Stomach (tissue), 9 donors: Measurements from ENCODE around the gene DPP6. TPM values are rescaled to one million over a fixed set of nuclear protein-coding genes. Genes with fewer than 3 reads are reported as not detected.

Experiments used
- DNase-seq, 2 donors: peaks; one replicate each; pipeline versions ENCODE4 v3.0.0 to v3.0.0-alpha.2; 2013 to 2019
- H3K27ac ChIP-seq, 5 donors: fragments of 200-600 bp in 4 of 5; sonication (generic) in 4 of 5; one replicate each; pipeline ENCODE4 v1.5.1; 2013 to 2019; ENCODE audit warnings: mild to moderate bottlenecking in 1 of 5, moderate library complexity in 1 of 5
- H3K27me3 ChIP-seq, 3 donors: fragments of 200-600 bp; sonication (generic); one replicate each; pipeline ENCODE4 v1.5.1; 2017 to 2019; ENCODE audit warnings: mixed run types in 1 of 3
- H3K36me3 ChIP-seq, 4 donors: fragments of 200-600 bp; sonication (generic); 1 replicate in 3 of 4; 2 replicates in 1 of 4; pipeline ENCODE4 v1.5.1; 2016 to 2019
- H3K4me1 ChIP-seq, 4 donors: fragments of 200-600 bp; sonication (generic); one replicate each; pipeline ENCODE4 v1.5.1; 2016 to 2019
- H3K4me3 ChIP-seq, 4 donors: fragments of 200-600 bp; sonication (generic) in 3 of 4; one replicate each; pipeline ENCODE4 v1.5.1; 2016 to 2019; ENCODE audit warnings: mild to moderate bottlenecking in 1 of 4
- H3K9me3 ChIP-seq, 4 donors: fragments of 200-600 bp; sonication (generic); one replicate each; pipeline ENCODE4 v1.5.1; 2016 to 2019
- EP300 ChIP-seq: sonication (generic); formaldehyde crosslinking; IDR thresholded peaks from one replicate; pipeline ENCODE4 v1.6.1; 2017; ENCODE audit warnings: antibody characterized with exemption
- POLR2A ChIP-seq, 4 donors: fragments of 450-650 bp; IDR thresholded peaks; one replicate each; pipeline ENCODE4 v1.6.1; 2016; ENCODE audit warnings: antibody characterized with exemption in 4 of 4, control low read depth in 2 of 4, mild to moderate bottlenecking in 1 of 4, moderate library complexity in 1 of 4
- POLR2AphosphoS5 ChIP-seq, 3 donors: sonication (generic); formaldehyde crosslinking; IDR thresholded peaks; one replicate each; pipeline ENCODE4 v1.6.1; 2016; ENCODE audit warnings: antibody characterized with exemption in 3 of 3
- WGBS, 5 donors: extraction: QIAGEN DNeasy Blood & Tissue Kit in 3 of 5; methylation state at CpG; one replicate each; pipeline versions ENCODE4 v1.1.5 to v1.1.7; 2013 to 2018; 5-methylcytosine and 5-hydroxymethylcytosine counted together
- intact Hi-C: fragments of 100-400 bp; cut with DNase I; formaldehyde crosslinking; loops from one replicate; pipeline ENCODE4 v1.15.1; 2023; ENCODE audit warnings: low total_unique reads
- polyA plus RNA-seq, 3 donors: library from polyadenylated mRNA; stranded (reverse); fragments of 200-250 nt; gene quantifications; one replicate each; pipeline ENCODE4 v1.2.3, GENCODE V29; 2013
- total RNA-seq, 5 donors: library from RNA; depleted of rRNA; stranded (reverse); fragments of >200 nt; gene quantifications; one replicate each; pipeline versions ENCODE4 v1.1.0 to v1.2.3, GENCODE V29; 2014 to 2016
- TF ChIP-seq, protein P1 (sequence below), 7 experiments: fragments of 450-650 bp in 4 of 7; fragments of 200-600 bp in 3 of 7; sonication (generic) in 3 of 7; IDR thresholded peaks; one replicate each; pipeline ENCODE4 v1.5.1; 2016 to 2019; ENCODE audit warnings: antibody characterized with exemption in 7 of 7, control low read depth in 2 of 7, mild to moderate bottlenecking in 1 of 7
- donor health status: healthy with polysubstance abuse.
- donor health status: Bipolar disorder and iron deficiency.
- donor health status: healthy.

Gene DPP6
- total and polyA plus RNA-seq, 8 donors = 0.15 to 29.8 (median 4.9) TPM

DNA sequence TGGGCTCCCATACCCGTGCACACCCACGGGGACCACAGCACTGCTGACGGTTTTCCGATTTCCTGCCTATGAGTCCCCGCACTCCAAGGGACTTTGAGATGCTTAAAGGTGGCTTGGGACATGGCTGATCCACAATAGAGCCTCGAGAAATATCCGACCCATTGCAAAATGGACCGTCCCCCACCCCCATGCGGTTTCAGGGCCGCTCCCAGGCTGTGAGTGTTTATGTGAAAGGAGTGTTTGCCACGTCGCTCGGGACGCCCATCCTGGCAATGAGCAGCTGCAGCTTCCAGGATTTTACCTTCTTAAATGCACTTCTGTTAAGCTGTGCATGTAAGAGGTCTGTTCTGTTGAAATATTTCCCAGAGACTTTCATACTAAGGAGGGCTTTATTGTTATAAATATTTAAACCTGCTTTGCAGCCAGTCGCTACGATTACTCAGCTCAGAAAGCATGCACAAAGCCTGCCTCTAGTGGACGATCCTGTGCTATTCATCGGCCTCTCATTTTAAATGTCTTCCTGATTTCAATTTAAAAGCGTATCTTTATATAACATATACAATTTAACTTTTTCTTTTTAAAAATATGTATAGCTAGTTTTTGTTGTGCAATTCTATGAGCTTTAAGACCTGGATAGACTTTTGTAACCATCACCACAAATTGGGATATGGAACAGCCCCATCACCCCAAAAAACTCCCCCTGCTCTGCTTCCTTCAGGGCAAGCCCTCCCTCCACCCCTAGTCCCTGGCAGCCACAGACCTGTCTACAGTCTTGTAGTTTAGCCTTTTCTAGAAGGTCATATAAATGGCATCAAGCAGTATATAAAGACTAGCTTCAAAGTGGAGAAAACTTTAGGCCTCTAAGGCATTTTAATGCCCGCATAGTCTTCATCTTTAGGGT, 532.4 kb downstream of the DPP6 start:
- no peaks in the 10 kb centered on the region for H3K9me3 ChIP-seq
- H3K4me1 ChIP-seq = no peaks in the 10 kb centered on the region
- H3K27me3 ChIP-seq = no peaks in the 10 kb centered on the region
- H3K27ac ChIP-seq = no peak overlapping the region
- H3K4me3 ChIP-seq = no peak overlapping the region
- DNase-seq = peak in 1 of 2 donors; percentile 72
- no peak for TF ChIP-seq EP300
- TF ChIP-seq POLR2AphosphoS5 (IDR thresholded peaks at IDR 0.05) = no peak
- no peak for TF ChIP-seq POLR2A (IDR thresholded peaks at IDR 0.05)
- TF ChIP-seq, protein P1, sequence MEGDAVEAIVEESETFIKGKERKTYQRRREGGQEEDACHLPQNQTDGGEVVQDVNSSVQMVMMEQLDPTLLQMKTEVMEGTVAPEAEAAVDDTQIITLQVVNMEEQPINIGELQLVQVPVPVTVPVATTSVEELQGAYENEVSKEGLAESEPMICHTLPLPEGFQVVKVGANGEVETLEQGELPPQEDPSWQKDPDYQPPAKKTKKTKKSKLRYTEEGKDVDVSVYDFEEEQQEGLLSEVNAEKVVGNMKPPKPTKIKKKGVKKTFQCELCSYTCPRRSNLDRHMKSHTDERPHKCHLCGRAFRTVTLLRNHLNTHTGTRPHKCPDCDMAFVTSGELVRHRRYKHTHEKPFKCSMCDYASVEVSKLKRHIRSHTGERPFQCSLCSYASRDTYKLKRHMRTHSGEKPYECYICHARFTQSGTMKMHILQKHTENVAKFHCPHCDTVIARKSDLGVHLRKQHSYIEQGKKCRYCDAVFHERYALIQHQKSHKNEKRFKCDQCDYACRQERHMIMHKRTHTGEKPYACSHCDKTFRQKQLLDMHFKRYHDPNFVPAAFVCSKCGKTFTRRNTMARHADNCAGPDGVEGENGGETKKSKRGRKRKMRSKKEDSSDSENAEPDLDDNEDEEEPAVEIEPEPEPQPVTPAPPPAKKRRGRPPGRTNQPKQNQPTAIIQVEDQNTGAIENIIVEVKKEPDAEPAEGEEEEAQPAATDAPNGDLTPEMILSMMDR (IDR thresholded peaks at IDR 0.05) = peak in 3 of 7 experiments; percentile 28 to 37 (median 28)
- H3K36me3 ChIP-seq = no peaks in the 10 kb centered on the region
- WGBS, 5 donors = 38 to 56% (median 42%) methylated on average over 20 of the region's 20 CpGs
- intact Hi-C loops = no loop called here

DNA sequence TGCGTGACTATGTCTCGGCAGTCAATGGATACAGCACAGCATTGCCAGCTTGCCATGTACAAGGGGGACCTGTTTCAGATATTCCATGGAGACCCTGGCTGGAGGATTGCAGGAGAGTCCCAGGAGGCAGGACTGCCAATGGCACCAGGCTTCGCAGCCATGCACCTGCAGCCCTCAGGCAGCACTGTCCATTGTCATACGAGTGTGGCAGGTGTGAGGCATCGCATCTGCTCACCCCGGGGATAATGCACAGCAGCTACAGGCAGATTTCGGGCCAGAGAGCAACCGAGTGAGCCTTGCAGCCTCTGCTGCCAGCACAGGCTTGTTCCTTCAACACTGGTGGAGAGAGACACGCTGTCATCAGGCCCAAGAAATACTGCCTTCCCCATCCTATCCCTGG, 535.6 kb downstream of the DPP6 start:
- no peak for DNase-seq
- Histone ChIP-seq H3K27me3 (no peaks in the 10 kb centered on the region), H3K4me1 (peaks cover 0 to 5% (median 0%) of the 10 kb centered on the region in 4 donors), H3K36me3 (no peaks in the 10 kb centered on the region), H3K4me3 (no peak overlapping the region), H3K9me3 (no peaks in the 10 kb centered on the region), H3K27ac (no peak overlapping the region)
- intact Hi-C loops = no loop called here
- TF ChIP-seq POLR2A (IDR thresholded peaks at IDR 0.05) (no peak), EP300 (no peak), POLR2AphosphoS5 (IDR thresholded peaks at IDR 0.05) (no peak)
- TF ChIP-seq, protein P1 (IDR thresholded peaks at IDR 0.05) = no peak
- WGBS, 5 donors = 66 to 85% (median 81%) methylated on average over 7 to 9 of the region's 9 CpGs

DNA sequence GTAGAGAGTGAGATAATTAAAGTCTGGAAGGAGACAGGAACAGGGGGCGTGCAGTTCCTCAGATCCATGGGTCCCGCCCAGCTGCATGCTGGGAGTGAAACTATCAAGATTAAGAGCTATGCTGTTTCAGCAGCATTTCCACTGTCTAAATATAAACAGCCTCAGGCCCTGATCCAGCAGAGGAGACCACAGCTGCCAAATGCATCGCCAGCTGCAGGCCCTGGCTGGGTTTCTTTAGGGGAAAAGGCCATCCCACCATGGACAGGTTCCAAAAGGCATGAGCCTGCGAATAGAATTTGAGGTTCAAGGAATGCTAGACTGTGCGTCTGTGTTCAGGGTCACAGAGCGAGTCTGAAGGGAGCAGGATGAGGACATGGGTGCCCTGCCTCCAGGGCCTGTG, 539.3 kb downstream of the DPP6 start:
- no peaks in the 10 kb centered on the region for H3K36me3 ChIP-seq
- intact Hi-C loops = no loop called here
- DNase-seq = peak in 1 of 2 donors; percentile 83
- peaks cover 0 to 5% (median 0%) of the 10 kb centered on the region in 4 donors for H3K4me1 ChIP-seq
- 62 to 74% (median 65%) methylated on average over 6 of the region's 6 CpGs for WGBS, 5 donors
- no peak overlapping the region for H3K27ac ChIP-seq
- no peak overlapping the region for H3K4me3 ChIP-seq
- H3K9me3 ChIP-seq = no peaks in the 10 kb centered on the region
- no peak for TF ChIP-seq POLR2AphosphoS5 (IDR thresholded peaks at IDR 0.05)
- TF ChIP-seq, protein P1 (IDR thresholded peaks at IDR 0.05) = no peak
- TF ChIP-seq POLR2A (IDR thresholded peaks at IDR 0.05) = no peak
- no peak for TF ChIP-seq EP300
- H3K27me3 ChIP-seq = no peaks in the 10 kb centered on the region

DNA sequence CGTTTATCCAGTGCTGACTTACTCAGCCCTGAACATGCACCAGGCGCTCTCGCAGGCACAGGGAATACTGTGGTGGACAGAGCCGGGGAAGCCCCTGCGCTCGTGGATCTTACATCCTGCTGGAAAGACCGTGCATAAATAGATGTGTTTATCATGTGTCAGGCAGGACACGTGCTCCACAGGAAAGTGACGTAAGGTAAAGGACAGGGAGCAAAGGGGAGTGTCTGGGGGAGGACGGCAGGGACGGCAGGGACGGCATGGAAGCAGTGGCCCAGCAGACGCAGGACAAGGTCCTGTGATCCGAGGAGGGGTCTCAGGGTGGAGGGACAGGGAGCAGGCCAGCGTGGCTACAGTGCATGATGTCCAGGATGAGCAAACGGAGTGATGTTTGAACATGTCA, 540.2 kb downstream of the DPP6 start:
- H3K9me3 ChIP-seq = no peaks in the 10 kb centered on the region
- intact Hi-C loops = no loop called here
- no peak overlapping the region for H3K27ac ChIP-seq
- H3K27me3 ChIP-seq = no peaks in the 10 kb centered on the region
- no peaks in the 10 kb centered on the region for H3K36me3 ChIP-seq
- DNase-seq = peak in 1 of 2 donors; percentile 73
- TF ChIP-seq EP300 (no peak), POLR2AphosphoS5 (IDR thresholded peaks at IDR 0.05) (no peak), POLR2A (IDR thresholded peaks at IDR 0.05) (no peak)
- TF ChIP-seq, protein P1 (IDR thresholded peaks at IDR 0.05) = no peak
- H3K4me1 ChIP-seq = peaks cover 0 to 5% (median 0%) of the 10 kb centered on the region in 4 donors
- 31 to 65% (median 44%) methylated on average over 16 of the region's 16 CpGs for WGBS, 5 donors
- H3K4me3 ChIP-seq = no peak overlapping the region
